Measurements from ENCODE around the gene PITPNB.

GRCh38 chr22:27877501-27877900 is 41.6 kb downstream of the PITPNB start:
- TF ChIP-seq, protein P1, sequence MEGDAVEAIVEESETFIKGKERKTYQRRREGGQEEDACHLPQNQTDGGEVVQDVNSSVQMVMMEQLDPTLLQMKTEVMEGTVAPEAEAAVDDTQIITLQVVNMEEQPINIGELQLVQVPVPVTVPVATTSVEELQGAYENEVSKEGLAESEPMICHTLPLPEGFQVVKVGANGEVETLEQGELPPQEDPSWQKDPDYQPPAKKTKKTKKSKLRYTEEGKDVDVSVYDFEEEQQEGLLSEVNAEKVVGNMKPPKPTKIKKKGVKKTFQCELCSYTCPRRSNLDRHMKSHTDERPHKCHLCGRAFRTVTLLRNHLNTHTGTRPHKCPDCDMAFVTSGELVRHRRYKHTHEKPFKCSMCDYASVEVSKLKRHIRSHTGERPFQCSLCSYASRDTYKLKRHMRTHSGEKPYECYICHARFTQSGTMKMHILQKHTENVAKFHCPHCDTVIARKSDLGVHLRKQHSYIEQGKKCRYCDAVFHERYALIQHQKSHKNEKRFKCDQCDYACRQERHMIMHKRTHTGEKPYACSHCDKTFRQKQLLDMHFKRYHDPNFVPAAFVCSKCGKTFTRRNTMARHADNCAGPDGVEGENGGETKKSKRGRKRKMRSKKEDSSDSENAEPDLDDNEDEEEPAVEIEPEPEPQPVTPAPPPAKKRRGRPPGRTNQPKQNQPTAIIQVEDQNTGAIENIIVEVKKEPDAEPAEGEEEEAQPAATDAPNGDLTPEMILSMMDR (conservative IDR thresholded peaks at IDR 0.05; ENCODE audit: low read depth, low read length): no peak
- no peak for TF ChIP-seq EZH2 (IDR thresholded peaks at IDR 0.05; ENCODE audit: borderline replicate concordance, low read depth, low read length, poor library complexity, severe bottlenecking)
